HEK293 (cell line): ENCODE results near the gene COQ6.

Source experiments
- CTCF ChIA-PET: fragments of 350-600 bp; formaldehyde crosslinking; extraction: SDS; loops from one replicate; lab custom pipeline; 2021; ENCODE audit warnings: antibody characterized with exemption; lab: Yijun Ruan, JAX
- POLR2A ChIA-PET: fragments of 300-600 bp; formaldehyde crosslinking; extraction: SDS; loops from one replicate; lab custom pipeline; 2020; ENCODE audit warnings: antibody characterized with exemption, inconsistent platforms; lab: Yijun Ruan, JAX
- H3K27ac ChIP-seq: fragments of 200-500 bp; sonication (Bioruptor generic); 2 replicates; pipeline ENCODE4 v1.5.1; 2014; ENCODE audit warnings: low read depth, low read length, control low read depth, inconsistent platforms; ENCODE audit errors: extremely low read depth
- H3K36me3 ChIP-seq, 2 experiments: fragments of 200-500 bp in 1 of 2; sonication (Bioruptor generic) in 1 of 2; 1 replicate in 1 of 2; 2 replicates in 1 of 2; pipeline ENCODE4 v1.5.1; 2014 to 2017; ENCODE audit warnings: inconsistent platforms in 2 of 2, low read length in 2 of 2; ENCODE audit not compliant: control insufficient read depth in 2 of 2, insufficient read depth in 1 of 2
- H3K4me1 ChIP-seq: fragments of 200-500 bp; sonication (Bioruptor generic); 2 replicates; pipeline ENCODE4 v1.5.1; 2014; ENCODE audit warnings: mild to moderate bottlenecking, low read length, inconsistent platforms; ENCODE audit not compliant: control insufficient read depth, insufficient read depth
- H3K4me3 ChIP-seq: 2 replicates; pipeline ENCODE4 v1.5.1; 2011; ENCODE audit warnings: low read depth, mild to moderate bottlenecking, control low read depth, low read length, moderate library complexity
- H3K9me3 ChIP-seq: fragments of 200-500 bp; sonication (Bioruptor generic); 2 replicates; pipeline ENCODE4 v1.5.1; 2014; ENCODE audit warnings: low read depth, low read length, inconsistent platforms; ENCODE audit not compliant: control insufficient read depth, insufficient read depth
- KLF17 ChIP-seq: fragments of 450-650 bp; formaldehyde crosslinking; IDR thresholded peaks from 2 replicates; pipeline ENCODE4 v1.5.1; 2016; ENCODE audit warnings: missing biosample characterization, missing genetic modification characterization
- MZF1 ChIP-seq: fragments of 450-650 bp; formaldehyde crosslinking; IDR thresholded peaks from 2 replicates; pipeline ENCODE4 v1.5.1; 2017; ENCODE audit warnings: missing biosample characterization, missing genetic modification characterization, borderline replicate concordance
- OVOL3 ChIP-seq: fragments of 450-650 bp; formaldehyde crosslinking; IDR thresholded peaks from 2 replicates; pipeline ENCODE4 v1.5.1; 2016; ENCODE audit warnings: missing biosample characterization, missing genetic modification characterization
- ZNF138 ChIP-seq: fragments of 450-650 bp; formaldehyde crosslinking; IDR thresholded peaks from 2 replicates; pipeline ENCODE4 v1.5.1; 2016; ENCODE audit warnings: missing biosample characterization, missing genetic modification characterization, borderline replicate concordance
- ZNF184 ChIP-seq: fragments of 450-650 bp; IDR thresholded peaks from 2 replicates; pipeline ENCODE4 v1.5.1; 2018; ENCODE audit warnings: missing biosample characterization, mild to moderate bottlenecking, missing genetic modification characterization
- ZNF302 ChIP-seq: fragments of 450-650 bp; formaldehyde crosslinking; IDR thresholded peaks from 2 replicates; pipeline ENCODE4 v1.5.1; 2016; ENCODE audit warnings: missing biosample characterization, missing genetic modification characterization, low read depth
- ZNF521 ChIP-seq: fragments of 450-650 bp; formaldehyde crosslinking; IDR thresholded peaks from 2 replicates; pipeline ENCODE4 v1.5.1; 2017; ENCODE audit warnings: missing biosample characterization, mild to moderate bottlenecking, missing genetic modification characterization
- ZNF621 ChIP-seq: fragments of 450-650 bp; formaldehyde crosslinking; IDR thresholded peaks from 2 replicates; pipeline ENCODE4 v1.5.1; 2017; ENCODE audit warnings: missing biosample characterization, missing genetic modification characterization
- ZXDB ChIP-seq: fragments of 450-650 bp; formaldehyde crosslinking; IDR thresholded peaks from 2 replicates; pipeline ENCODE4 v1.5.1; 2016; ENCODE audit warnings: missing biosample characterization, missing genetic modification characterization
- TF ChIP-seq, protein P1 (sequence below): fragments of 450-650 bp; formaldehyde crosslinking; IDR thresholded peaks from 2 replicates; pipeline ENCODE4 v1.5.1; 2016; ENCODE audit warnings: missing biosample characterization, missing genetic modification characterization
- TF ChIP-seq, protein P2 (sequence below): fragments of 450-650 bp; formaldehyde crosslinking; IDR thresholded peaks from 2 replicates; pipeline ENCODE4 v1.5.1; 2016; ENCODE audit warnings: missing biosample characterization, missing genetic modification characterization, borderline replicate concordance
- TF ChIP-seq, protein P3 (sequence below): fragments of 450-650 bp; formaldehyde crosslinking; IDR thresholded peaks from 2 replicates; pipeline ENCODE4 v1.5.1; 2016; ENCODE audit warnings: missing biosample characterization, missing genetic modification characterization, low read depth
- TF ChIP-seq, protein P4 (sequence below): fragments of 450-650 bp; IDR thresholded peaks from 2 replicates; pipeline ENCODE4 v1.5.1; 2018; ENCODE audit warnings: missing biosample characterization, missing genetic modification characterization
- TF ChIP-seq, protein P5 (sequence below): fragments of 450-650 bp; formaldehyde crosslinking; IDR thresholded peaks from 2 replicates; pipeline ENCODE4 v1.5.1; 2016; ENCODE audit warnings: missing biosample characterization, missing genetic modification characterization
- TF ChIP-seq, protein P6 (sequence below): fragments of 450-650 bp; formaldehyde crosslinking; IDR thresholded peaks from 2 replicates; pipeline ENCODE4 v1.5.1; 2016; ENCODE audit warnings: missing biosample characterization, missing genetic modification characterization

COQ6 gene

GRCh38 chr14:73997108-73997943 lies 47.2 kb downstream of the COQ6 start:
- TF ChIP-seq, protein P1, sequence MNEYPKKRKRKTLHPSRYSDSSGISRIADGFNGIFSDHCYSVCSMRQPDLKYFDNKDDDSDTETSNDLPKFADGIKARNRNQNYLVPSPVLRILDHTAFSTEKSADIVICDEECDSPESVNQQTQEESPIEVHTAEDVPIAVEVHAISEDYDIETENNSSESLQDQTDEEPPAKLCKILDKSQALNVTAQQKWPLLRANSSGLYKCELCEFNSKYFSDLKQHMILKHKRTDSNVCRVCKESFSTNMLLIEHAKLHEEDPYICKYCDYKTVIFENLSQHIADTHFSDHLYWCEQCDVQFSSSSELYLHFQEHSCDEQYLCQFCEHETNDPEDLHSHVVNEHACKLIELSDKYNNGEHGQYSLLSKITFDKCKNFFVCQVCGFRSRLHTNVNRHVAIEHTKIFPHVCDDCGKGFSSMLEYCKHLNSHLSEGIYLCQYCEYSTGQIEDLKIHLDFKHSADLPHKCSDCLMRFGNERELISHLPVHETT (tag by site-specific recombination) = no peak
- TF ChIP-seq ZNF184 (tag by site-specific recombination) (no peak), ZNF302 (tag by site-specific recombination) (no peak), ZXDB (no peak), MZF1 (tag by site-specific recombination) (no peak), OVOL3 (tag by site-specific recombination) (no peak), KLF17 (no peak), ZNF138 (tag by site-specific recombination) (no peak), ZNF621 (tag by site-specific recombination) (no peak), ZNF521 (tag by site-specific recombination) (no peak)
- TF ChIP-seq, protein P2, sequence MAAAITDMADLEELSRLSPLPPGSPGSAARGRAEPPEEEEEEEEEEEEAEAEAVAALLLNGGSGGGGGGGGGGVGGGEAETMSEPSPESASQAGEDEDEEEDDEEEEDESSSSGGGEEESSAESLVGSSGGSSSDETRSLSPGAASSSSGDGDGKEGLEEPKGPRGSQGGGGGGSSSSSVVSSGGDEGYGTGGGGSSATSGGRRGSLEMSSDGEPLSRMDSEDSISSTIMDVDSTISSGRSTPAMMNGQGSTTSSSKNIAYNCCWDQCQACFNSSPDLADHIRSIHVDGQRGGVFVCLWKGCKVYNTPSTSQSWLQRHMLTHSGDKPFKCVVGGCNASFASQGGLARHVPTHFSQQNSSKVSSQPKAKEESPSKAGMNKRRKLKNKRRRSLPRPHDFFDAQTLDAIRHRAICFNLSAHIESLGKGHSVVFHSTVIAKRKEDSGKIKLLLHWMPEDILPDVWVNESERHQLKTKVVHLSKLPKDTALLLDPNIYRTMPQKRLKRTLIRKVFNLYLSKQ (tag by site-specific recombination) = no peak
- TF ChIP-seq, protein P3, sequence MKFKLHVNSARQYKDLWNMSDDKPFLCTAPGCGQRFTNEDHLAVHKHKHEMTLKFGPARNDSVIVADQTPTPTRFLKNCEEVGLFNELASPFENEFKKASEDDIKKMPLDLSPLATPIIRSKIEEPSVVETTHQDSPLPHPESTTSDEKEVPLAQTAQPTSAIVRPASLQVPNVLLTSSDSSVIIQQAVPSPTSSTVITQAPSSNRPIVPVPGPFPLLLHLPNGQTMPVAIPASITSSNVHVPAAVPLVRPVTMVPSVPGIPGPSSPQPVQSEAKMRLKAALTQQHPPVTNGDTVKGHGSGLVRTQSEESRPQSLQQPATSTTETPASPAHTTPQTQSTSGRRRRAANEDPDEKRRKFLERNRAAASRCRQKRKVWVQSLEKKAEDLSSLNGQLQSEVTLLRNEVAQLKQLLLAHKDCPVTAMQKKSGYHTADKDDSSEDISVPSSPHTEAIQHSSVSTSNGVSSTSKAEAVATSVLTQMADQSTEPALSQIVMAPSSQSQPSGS (tag by site-specific recombination) = no peak
- TF ChIP-seq, protein P4, sequence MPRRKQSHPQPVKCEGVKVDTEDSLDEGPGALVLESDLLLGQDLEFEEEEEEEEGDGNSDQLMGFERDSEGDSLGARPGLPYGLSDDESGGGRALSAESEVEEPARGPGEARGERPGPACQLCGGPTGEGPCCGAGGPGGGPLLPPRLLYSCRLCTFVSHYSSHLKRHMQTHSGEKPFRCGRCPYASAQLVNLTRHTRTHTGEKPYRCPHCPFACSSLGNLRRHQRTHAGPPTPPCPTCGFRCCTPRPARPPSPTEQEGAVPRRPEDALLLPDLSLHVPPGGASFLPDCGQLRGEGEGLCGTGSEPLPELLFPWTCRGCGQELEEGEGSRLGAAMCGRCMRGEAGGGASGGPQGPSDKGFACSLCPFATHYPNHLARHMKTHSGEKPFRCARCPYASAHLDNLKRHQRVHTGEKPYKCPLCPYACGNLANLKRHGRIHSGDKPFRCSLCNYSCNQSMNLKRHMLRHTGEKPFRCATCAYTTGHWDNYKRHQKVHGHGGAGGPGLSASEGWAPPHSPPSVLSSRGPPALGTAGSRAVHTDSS (tag by site-specific recombination) = no peak
- TF ChIP-seq, protein P5, sequence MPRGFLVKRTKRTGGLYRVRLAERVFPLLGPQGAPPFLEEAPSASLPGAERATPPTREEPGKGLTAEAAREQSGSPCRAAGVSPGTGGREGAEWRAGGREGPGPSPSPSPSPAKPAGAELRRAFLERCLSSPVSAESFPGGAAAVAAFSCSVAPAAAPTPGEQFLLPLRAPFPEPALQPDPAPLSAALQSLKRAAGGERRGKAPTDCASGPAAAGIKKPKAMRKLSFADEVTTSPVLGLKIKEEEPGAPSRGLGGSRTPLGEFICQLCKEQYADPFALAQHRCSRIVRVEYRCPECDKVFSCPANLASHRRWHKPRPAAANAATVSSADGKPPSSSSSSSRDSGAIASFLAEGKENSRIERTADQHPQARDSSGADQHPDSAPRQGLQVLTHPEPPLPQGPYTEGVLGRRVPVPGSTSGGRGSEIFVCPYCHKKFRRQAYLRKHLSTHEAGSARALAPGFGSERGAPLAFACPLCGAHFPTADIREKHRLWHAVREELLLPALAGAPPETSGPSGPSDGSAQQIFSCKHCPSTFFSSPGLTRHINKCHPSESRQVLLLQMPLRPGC (tag by site-specific recombination) = no peak
- TF ChIP-seq, protein P6, sequence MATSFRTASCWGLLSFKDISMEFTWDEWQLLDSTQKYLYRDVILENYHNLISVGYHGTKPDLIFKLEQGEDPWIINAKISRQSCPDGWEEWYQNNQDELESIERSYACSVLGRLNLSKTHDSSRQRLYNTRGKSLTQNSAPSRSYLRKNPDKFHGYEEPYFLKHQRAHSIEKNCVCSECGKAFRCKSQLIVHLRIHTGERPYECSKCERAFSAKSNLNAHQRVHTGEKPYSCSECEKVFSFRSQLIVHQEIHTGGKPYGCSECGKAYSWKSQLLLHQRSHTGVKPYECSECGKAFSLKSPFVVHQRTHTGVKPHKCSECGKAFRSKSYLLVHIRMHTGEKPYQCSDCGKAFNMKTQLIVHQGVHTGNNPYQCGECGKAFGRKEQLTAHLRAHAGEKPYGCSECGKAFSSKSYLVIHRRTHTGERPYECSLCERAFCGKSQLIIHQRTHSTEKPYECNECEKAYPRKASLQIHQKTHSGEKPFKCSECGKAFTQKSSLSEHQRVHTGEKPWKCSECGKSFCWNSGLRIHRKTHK = no peak

More at GRCh38 chr14:73997108-73997943, 47.2 kb downstream of the COQ6 start:
- ChIA-PET CTCF (interaction anchor here (0.6 kb wide), 1 partner anchor 20 kb away, joined by 4 read pairs; no protein-coding TSS in a partner anchor), POLR2A (no interaction called here)
- no peak overlapping the region for H3K4me3 ChIP-seq
- H3K27ac ChIP-seq = no peak overlapping the region
- H3K4me1 ChIP-seq = no peaks in the 10 kb centered on the region
- peaks cover 0 to 4% of the 10 kb centered on the region in 2 experiments; a peak in 2 of 3 replicates for H3K36me3 ChIP-seq
- no peaks in the 10 kb centered on the region for H3K9me3 ChIP-seq
